Neural cell (in vitro differentiated cells): Measurements from ENCODE around the gene KRT3. TPM values are rescaled to one million over a fixed set of nuclear protein-coding genes. Genes with fewer than 3 reads are reported as not detected.

Experiments
- H2AFZ ChIP-seq: fragments of 200-600, 300-800 bp; sonication (generic), shearing (Covaris generic); 2 replicates; pipeline ENCODE4 v1.6.0; 2014; ENCODE audit warnings: low read depth, mild to moderate bottlenecking, antibody characterized with exemption, low read length, moderate library complexity
- H3F3A ChIP-seq: fragments of 200-600 bp; shearing (Covaris generic); 2 replicates; pipeline ENCODE4 v1.6.1; 2016; ENCODE audit warnings: mild to moderate bottlenecking, moderate library complexity, mixed read lengths, antibody characterized with exemption, low read length; ENCODE audit not compliant: insufficient read depth, poor library complexity, severe bottlenecking
- H3K27ac ChIP-seq: fragments of 200-600, 300-800 bp; sonication (generic), shearing (Covaris generic); 2 replicates; pipeline ENCODE4 v1.5.1; 2014; ENCODE audit warnings: mild to moderate bottlenecking, low read length, moderate library complexity
- H3K27me3 ChIP-seq: fragments of 300-800, 200-600 bp; sonication (generic), shearing (Covaris generic); 2 replicates; pipeline ENCODE4 v1.6.0; 2014; ENCODE audit warnings: mild to moderate bottlenecking, low read depth, low read length, moderate library complexity; ENCODE audit not compliant: insufficient read depth
- H3K36me3 ChIP-seq: fragments of 300-800, 200-600 bp; sonication (generic), shearing (Covaris generic); 2 replicates; pipeline ENCODE4 v1.5.1; 2014; ENCODE audit warnings: mild to moderate bottlenecking, antibody characterized with exemption, low read length, moderate library complexity; ENCODE audit not compliant: insufficient read depth
- H3K4me2 ChIP-seq: fragments of 300-800, 200-600 bp; sonication (generic), shearing (Covaris generic); 2 replicates; pipeline ENCODE4 v1.6.0; 2014; ENCODE audit warnings: mild to moderate bottlenecking, low read length
- H3K4me3 ChIP-seq: fragments of 300-800, 200-600 bp; sonication (generic), shearing (Covaris generic); 2 replicates; pipeline ENCODE4 v1.5.1; 2014; ENCODE audit warnings: mild to moderate bottlenecking, low read length, moderate library complexity
- H3K79me2 ChIP-seq: fragments of 200-600 bp; shearing (Covaris generic); replicated peaks from 2 replicates; pipeline ENCODE4 v1.6.0; 2014; ENCODE audit warnings: mild to moderate bottlenecking, low read length, moderate library complexity; ENCODE audit not compliant: insufficient read depth
- H3K9ac ChIP-seq: fragments of 300-800, 200-600 bp; sonication (generic), shearing (Covaris generic); 2 replicates; pipeline ENCODE4 v1.6.1; 2016; ENCODE audit warnings: mild to moderate bottlenecking, low read length, mixed read lengths
- H3K9me2 ChIP-seq: fragments of 200-600 bp; shearing (Covaris generic); 2 replicates; pipeline ENCODE4 v1.6.1; 2016; ENCODE audit warnings: mild to moderate bottlenecking, low read length, mixed read lengths; ENCODE audit not compliant: insufficient read depth
- H3K9me3 ChIP-seq: fragments of 200-600, 300-800 bp; sonication (generic), shearing (Covaris generic); 2 replicates; pipeline ENCODE4 v1.6.1; 2016; ENCODE audit warnings: mild to moderate bottlenecking, mixed run types, low read length, moderate library complexity, mixed read lengths
- H4K20me1 ChIP-seq: fragments of 200-600 bp; shearing (Covaris generic); 2 replicates; pipeline ENCODE4 v1.6.1; 2016; ENCODE audit warnings: mild to moderate bottlenecking, mixed run types; ENCODE audit not compliant: insufficient read depth
- EP300 ChIP-seq: fragments of 450-650 bp; conservative IDR thresholded peaks from 2 replicates; pipeline ENCODE4 v1.6.1; 2014; ENCODE audit warnings: antibody characterized with exemption, mild to moderate bottlenecking, moderate library complexity; ENCODE audit not compliant: poor library complexity, severe bottlenecking
- EZH2 ChIP-seq: fragments of 200-600, 300-800 bp; shearing (Covaris generic), sonication (generic); IDR thresholded peaks from 2 replicates; pipeline ENCODE4 v1.6.1; 2014; ENCODE audit warnings: antibody characterized with exemption, low read length, borderline replicate concordance, mild to moderate bottlenecking; ENCODE audit not compliant: insufficient read depth, poor library complexity, severe bottlenecking
- MXI1 ChIP-seq: fragments of 450-650 bp; conservative IDR thresholded peaks from 2 replicates; pipeline ENCODE4 v1.6.1; 2014; ENCODE audit warnings: antibody characterized with exemption, mild to moderate bottlenecking; ENCODE audit not compliant: poor library complexity, severe bottlenecking
- POLR2AphosphoS5 ChIP-seq: IDR thresholded peaks from 2 replicates; pipeline ENCODE4 v1.6.1; 2012
- RAD21 ChIP-seq: fragments of 450-650 bp; conservative IDR thresholded peaks from 2 replicates; pipeline ENCODE4 v1.6.1; 2014; ENCODE audit warnings: antibody characterized with exemption, mild to moderate bottlenecking, moderate library complexity
- SMC3 ChIP-seq: fragments of 450-650 bp; conservative IDR thresholded peaks from 2 replicates; pipeline ENCODE4 v1.6.1; 2014; ENCODE audit warnings: antibody characterized with exemption, mild to moderate bottlenecking, moderate library complexity; ENCODE audit not compliant: poor library complexity
- TAF1 ChIP-seq: IDR thresholded peaks from 2 replicates; pipeline ENCODE4 v1.6.1; 2012; ENCODE audit warnings: low read depth
- polyA plus RNA-seq: library from polyadenylated mRNA; depleted of rRNA; stranded (reverse); fragments of >200 nt; gene quantifications from 2 replicates; pipeline ENCODE4 v1.2.3, GENCODE V29; 2014
- TF ChIP-seq, protein P1 (sequence below): IDR thresholded peaks from 2 replicates; pipeline ENCODE4 v1.6.1; 2012; ENCODE audit warnings: borderline replicate concordance
- TF ChIP-seq, protein P2 (sequence below): fragments of 450-650 bp; IDR thresholded peaks from 2 replicates; pipeline ENCODE4 v1.5.1; 2014; ENCODE audit warnings: antibody characterized with exemption, mild to moderate bottlenecking, moderate library complexity; ENCODE audit not compliant: poor library complexity, severe bottlenecking

KRT3 gene
- polyA plus RNA-seq, 1 donor from 2014 or later = not detected

DNA sequence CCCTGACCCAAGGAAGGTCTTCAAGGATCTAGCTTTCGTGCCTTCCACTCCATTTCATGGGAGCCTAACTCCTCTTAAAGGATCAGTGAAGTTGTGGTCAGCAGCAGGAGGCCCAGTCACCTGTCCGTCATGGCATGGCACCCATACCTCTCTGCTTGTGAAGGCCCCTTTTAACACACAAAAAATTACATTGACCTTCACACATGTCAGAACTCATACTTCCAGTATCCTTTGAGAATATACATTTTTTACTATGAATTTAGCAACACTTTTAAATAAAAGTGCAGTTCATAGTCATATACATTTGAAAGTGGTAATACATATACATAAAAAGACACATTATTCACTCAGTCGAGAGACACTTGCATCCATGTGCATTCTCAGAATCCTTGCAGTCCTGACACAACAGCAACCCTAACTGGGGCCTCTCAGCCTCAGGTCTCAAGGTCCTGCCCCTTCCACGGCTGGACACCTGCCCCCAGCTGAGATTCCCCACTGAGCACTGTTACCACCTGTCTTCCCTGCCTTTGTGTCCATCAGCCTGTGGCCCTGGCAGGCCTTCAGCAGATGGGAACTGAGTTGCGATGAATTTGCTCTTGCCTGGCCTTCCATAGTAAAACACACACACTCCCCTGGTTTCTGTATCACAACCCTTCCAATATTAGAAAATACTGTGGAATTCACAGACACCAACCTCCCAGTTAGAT lies 3.7 kb upstream of the KRT3 start:
- H3K4me2 ChIP-seq = no peak overlapping the region

DNA sequence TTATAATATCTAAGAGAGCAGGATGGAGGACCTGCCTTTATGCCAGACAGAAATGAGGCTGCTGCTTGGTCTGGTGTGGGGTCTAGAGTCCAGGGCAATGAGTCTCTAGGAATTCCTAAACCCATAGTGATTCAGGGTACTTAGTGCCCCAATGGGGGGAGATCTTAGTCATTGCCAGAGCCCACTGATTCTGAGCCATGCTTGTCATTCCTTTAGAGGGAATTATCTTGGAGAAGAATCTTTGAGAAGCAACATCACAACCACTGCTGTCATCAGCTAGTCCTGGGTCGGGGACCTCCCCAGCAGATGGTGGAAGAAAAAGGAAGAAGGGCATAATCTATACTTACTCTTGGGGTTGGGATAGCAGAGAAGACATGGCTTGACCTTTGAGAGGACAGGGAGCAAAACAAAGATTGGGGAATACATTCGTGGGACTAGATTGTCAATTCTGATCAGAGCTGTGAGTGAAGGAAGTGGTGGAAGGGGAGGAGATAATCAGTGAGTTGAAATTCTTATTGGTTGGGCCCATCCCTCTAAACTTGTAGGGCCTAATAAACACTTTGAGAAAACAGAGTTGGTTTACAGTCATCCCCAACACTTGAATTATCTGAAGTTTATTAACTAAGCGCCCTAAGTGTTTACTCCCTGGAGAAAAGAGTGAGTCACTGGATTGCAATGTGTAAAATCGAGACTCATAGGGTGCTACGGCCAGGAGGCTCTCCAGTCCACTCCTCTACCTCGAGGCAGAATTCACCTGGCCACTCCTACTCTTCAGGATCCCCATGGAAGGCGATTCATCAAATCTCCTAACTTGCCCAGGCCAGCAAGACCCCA lies 3.0 kb upstream of the KRT3 start:
- TF ChIP-seq EP300 (no peak), RAD21 (no peak), POLR2AphosphoS5 (no peak), TAF1 (no peak), SMC3 (no peak), EZH2 (no peak), MXI1 (no peak)
- TF ChIP-seq, protein P1, sequence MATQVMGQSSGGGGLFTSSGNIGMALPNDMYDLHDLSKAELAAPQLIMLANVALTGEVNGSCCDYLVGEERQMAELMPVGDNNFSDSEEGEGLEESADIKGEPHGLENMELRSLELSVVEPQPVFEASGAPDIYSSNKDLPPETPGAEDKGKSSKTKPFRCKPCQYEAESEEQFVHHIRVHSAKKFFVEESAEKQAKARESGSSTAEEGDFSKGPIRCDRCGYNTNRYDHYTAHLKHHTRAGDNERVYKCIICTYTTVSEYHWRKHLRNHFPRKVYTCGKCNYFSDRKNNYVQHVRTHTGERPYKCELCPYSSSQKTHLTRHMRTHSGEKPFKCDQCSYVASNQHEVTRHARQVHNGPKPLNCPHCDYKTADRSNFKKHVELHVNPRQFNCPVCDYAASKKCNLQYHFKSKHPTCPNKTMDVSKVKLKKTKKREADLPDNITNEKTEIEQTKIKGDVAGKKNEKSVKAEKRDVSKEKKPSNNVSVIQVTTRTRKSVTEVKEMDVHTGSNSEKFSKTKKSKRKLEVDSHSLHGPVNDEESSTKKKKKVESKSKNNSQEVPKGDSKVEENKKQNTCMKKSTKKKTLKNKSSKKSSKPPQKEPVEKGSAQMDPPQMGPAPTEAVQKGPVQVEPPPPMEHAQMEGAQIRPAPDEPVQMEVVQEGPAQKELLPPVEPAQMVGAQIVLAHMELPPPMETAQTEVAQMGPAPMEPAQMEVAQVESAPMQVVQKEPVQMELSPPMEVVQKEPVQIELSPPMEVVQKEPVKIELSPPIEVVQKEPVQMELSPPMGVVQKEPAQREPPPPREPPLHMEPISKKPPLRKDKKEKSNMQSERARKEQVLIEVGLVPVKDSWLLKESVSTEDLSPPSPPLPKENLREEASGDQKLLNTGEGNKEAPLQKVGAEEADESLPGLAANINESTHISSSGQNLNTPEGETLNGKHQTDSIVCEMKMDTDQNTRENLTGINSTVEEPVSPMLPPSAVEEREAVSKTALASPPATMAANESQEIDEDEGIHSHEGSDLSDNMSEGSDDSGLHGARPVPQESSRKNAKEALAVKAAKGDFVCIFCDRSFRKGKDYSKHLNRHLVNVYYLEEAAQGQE = no peak
- TF ChIP-seq, protein P2, sequence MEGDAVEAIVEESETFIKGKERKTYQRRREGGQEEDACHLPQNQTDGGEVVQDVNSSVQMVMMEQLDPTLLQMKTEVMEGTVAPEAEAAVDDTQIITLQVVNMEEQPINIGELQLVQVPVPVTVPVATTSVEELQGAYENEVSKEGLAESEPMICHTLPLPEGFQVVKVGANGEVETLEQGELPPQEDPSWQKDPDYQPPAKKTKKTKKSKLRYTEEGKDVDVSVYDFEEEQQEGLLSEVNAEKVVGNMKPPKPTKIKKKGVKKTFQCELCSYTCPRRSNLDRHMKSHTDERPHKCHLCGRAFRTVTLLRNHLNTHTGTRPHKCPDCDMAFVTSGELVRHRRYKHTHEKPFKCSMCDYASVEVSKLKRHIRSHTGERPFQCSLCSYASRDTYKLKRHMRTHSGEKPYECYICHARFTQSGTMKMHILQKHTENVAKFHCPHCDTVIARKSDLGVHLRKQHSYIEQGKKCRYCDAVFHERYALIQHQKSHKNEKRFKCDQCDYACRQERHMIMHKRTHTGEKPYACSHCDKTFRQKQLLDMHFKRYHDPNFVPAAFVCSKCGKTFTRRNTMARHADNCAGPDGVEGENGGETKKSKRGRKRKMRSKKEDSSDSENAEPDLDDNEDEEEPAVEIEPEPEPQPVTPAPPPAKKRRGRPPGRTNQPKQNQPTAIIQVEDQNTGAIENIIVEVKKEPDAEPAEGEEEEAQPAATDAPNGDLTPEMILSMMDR = no peak
- Histone ChIP-seq H3K9ac (no peak overlapping the region), H3K27me3 (no peaks in the 10 kb centered on the region), H3K9me3 (no peaks in the 10 kb centered on the region), H3F3A (no peaks in the 10 kb centered on the region), H3K4me2 (no peak overlapping the region), H3K4me3 (no peak overlapping the region), H3K79me2 (no peaks in the 10 kb centered on the region), H4K20me1 (no peaks in the 10 kb centered on the region), H2AFZ (no peak overlapping the region), H3K9me2 (no peaks in the 10 kb centered on the region), H3K36me3 (no peaks in the 10 kb centered on the region), H3K27ac (no peak overlapping the region)

More for the DNA sequence above, 3.7 kb upstream of the KRT3 start:
- H3K4me3 ChIP-seq = no peak overlapping the region
- no peak overlapping the region for H2AFZ ChIP-seq
- no peaks in the 10 kb centered on the region for H3F3A ChIP-seq
- H3K9ac ChIP-seq = no peak overlapping the region
- H3K27ac ChIP-seq = no peak overlapping the region
- no peaks in the 10 kb centered on the region for H3K79me2 ChIP-seq
- no peaks in the 10 kb centered on the region for H3K9me2 ChIP-seq
- H3K36me3 ChIP-seq = no peaks in the 10 kb centered on the region
- H4K20me1 ChIP-seq = no peaks in the 10 kb centered on the region
- no peaks in the 10 kb centered on the region for H3K27me3 ChIP-seq
- TF ChIP-seq EZH2 = no peak
- TF ChIP-seq, protein P1 = no peak
- no peak for TF ChIP-seq RAD21
- TF ChIP-seq EP300 = no peak
- H3K9me3 ChIP-seq = no peaks in the 10 kb centered on the region
